ENCODE data around the gene SEC16A. TPM values are rescaled to one million over a fixed set of nuclear protein-coding genes. Genes with fewer than 3 reads are reported as not detected.

SEC16A gene
- total and polyA plus RNA-seq, 7 experiments from 2014 or later = 25.4 to 88.5 (median 83.0) TPM

DNA sequence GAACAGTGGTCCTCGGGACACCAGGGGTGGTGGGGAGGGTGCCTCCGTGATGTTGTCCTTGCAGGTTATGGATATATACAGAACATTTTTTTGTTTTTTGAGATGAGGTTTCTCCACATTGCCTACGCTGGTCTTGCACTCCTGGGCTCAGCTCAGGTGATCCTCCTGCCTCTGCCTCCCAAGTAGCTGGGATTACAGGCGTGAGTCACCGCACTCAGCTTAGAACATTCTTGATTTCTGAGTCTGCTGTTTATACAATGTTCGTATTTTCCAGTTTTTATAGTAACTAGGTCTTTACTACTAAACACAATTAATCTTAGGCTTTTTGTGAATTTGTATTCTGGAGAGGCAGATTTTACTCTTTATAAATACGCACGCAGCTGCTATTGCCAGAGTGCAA lies 66.4 kb downstream of the SEC16A start:
- ChIA-PET CTCF (interaction anchor here (1.2 to 1.4 kb wide), 2 partner anchors 16 to 103 kb away, joined by 4 to 5 read pairs; no protein-coding TSS in a partner anchor), POLR2A (no interaction called here)
- Mint-ChIP-seq H3K27me3 (no peaks in the 10 kb centered on the region), H3K4me1 (peaks cover 9 to 19% (median 13%) of the 10 kb centered on the region in 7 donors), H3K27ac (no peak overlapping the region), H3K36me3 (peaks cover 3 to 43% (median 11%) of the 10 kb centered on the region in 5 donors), H3K4me3 (no peak overlapping the region), H3K9me3 (no peaks in the 10 kb centered on the region)
- Histone ChIP-seq H3K4me1 (ENCODE audit: control insufficient read depth in 2 of 2, insufficient read depth in 2 of 2, low read length in 2 of 2) (peaks cover 3 to 7% of the 10 kb centered on the region in 2 donors), H3K36me3 (ENCODE audit: control insufficient read depth in 2 of 3, insufficient read depth in 3 of 3, low read length in 3 of 3) (peaks cover 4 to 86% (median 29%) of the 10 kb centered on the region in 3 experiments), H3K27me3 (ENCODE audit: control insufficient read depth in 2 of 2, insufficient read depth in 2 of 2, low read length in 2 of 2) (no peaks in the 10 kb centered on the region), H3K27ac (ENCODE audit: low read depth, low read length) (no peak overlapping the region), H3K9me3 (ENCODE audit: control insufficient read depth in 2 of 3, low read length in 3 of 3) (no peaks in the 10 kb centered on the region), H3K4me3 (ENCODE audit: low read length) (no peak overlapping the region)
- DNase-seq (no peak), ATAC-seq (no peak)
- intact Hi-C loops (cut with micrococcal nuclease) = no loop called here

DNA sequence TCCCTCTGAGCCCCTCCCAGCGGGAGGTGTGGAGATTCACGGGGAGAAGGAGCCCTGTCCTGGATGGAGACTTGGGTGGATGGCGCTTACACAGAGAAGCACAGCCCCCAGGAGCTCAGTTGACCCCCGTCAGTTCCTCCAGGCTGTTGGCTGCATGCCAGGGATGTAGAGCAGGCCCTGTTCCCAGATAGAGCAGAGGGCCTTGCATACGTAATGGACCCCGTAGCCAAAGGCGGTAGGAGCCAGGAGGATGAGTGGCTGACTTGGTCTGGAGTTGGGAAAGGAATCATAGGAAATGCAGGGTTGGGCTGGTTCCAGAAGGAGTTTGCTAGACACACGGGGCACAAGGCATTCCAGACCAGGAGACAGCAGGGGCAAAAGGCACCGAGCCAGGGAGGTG lies 69.9 kb downstream of the SEC16A start:
- Histone ChIP-seq H3K36me3 (ENCODE audit: control insufficient read depth in 2 of 3, insufficient read depth in 3 of 3, low read length in 3 of 3) (peaks cover 4 to 61% (median 22%) of the 10 kb centered on the region in 3 experiments), H3K27ac (ENCODE audit: low read depth, low read length) (no peak overlapping the region), H3K4me3 (ENCODE audit: low read length) (no peak overlapping the region), H3K9me3 (ENCODE audit: control insufficient read depth in 2 of 3, low read length in 3 of 3) (no peaks in the 10 kb centered on the region), H3K4me1 (ENCODE audit: control insufficient read depth in 2 of 2, insufficient read depth in 2 of 2, low read length in 2 of 2) (peaks cover 15 to 26% of the 10 kb centered on the region in 2 donors), H3K27me3 (ENCODE audit: control insufficient read depth in 2 of 2, insufficient read depth in 2 of 2, low read length in 2 of 2) (no peaks in the 10 kb centered on the region)
- ChIA-PET CTCF (interaction anchor here (0.7 kb wide), 1 partner anchor 12 kb away, joined by 4 read pairs; no protein-coding TSS in a partner anchor), POLR2A (interaction anchor here (1.0 to 1.3 kb wide), 2 partner anchors 29 to 50 kb away, joined by 3 to 6 read pairs; partner anchors contain the start of gene DNLZ)
- peak overlapping the region in 2 of 9 donors; percentile 33 to 56 for H3K27ac Mint-ChIP-seq
- peaks cover 7 to 33% (median 11%) of the 10 kb centered on the region in 5 donors for H3K36me3 Mint-ChIP-seq
- H3K27me3 Mint-ChIP-seq = no peaks in the 10 kb centered on the region
- DNase-seq (no peak), ATAC-seq (no peak)
- H3K4me1 Mint-ChIP-seq = peaks cover 28 to 43% (median 37%) of the 10 kb centered on the region in 7 donors
- intact Hi-C loops (cut with micrococcal nuclease) = loop anchor here in 1 of 2 donors (5.0 kb wide), 3 partner anchors 451 to 829 kb away; partner anchors contain the start of genes MAN1B1, TUBB4B and UBAC1
- no peaks in the 10 kb centered on the region for H3K9me3 Mint-ChIP-seq
- peak overlapping the region in 2 of 10 donors; percentile 31 to 51 for H3K4me3 Mint-ChIP-seq

DNA sequence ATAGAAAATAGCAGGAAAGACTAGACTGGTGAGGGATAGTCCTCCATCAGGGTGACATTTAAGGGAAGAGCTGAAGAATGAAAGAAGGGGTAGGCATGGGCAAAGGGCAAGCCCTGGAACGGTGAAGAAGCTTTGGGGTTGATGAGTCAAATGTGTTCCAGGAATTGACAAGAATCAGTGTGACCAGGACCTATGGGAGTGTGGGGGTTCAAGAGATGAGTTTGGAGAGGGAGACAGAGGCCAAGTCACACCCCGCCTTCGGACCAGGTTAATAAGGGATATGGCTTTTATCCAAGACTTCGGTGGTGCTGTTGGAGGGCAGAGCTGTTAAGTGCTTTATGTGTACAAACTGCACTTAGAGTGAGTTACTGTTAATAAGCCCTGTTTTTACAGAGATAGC lies 71.5 kb downstream of the SEC16A start:
- H3K9me3 Mint-ChIP-seq = no peaks in the 10 kb centered on the region
- peak overlapping the region; percentile 96 for H3K4me3 ChIP-seq (ENCODE audit: low read length)
- H3K36me3 Mint-ChIP-seq = peaks cover 8 to 31% (median 11%) of the 10 kb centered on the region in 5 donors
- H3K9me3 ChIP-seq (ENCODE audit: control insufficient read depth in 2 of 3, low read length in 3 of 3) = no peaks in the 10 kb centered on the region
- no peak for ATAC-seq
- peak overlapping the region; percentile 78 to 95 (median 89) for H3K27ac Mint-ChIP-seq
- peak overlapping the region; percentile 83 to 93 (median 88) for H3K4me3 Mint-ChIP-seq
- no peak for DNase-seq
- peaks cover 4 to 60% (median 13%) of the 10 kb centered on the region in 3 experiments for H3K36me3 ChIP-seq (ENCODE audit: control insufficient read depth in 2 of 3, insufficient read depth in 3 of 3, low read length in 3 of 3)
- peak overlapping the region; percentile 97 for H3K27ac ChIP-seq (ENCODE audit: low read depth, low read length)
- no peaks in the 10 kb centered on the region for H3K27me3 ChIP-seq (ENCODE audit: control insufficient read depth in 2 of 2, insufficient read depth in 2 of 2, low read length in 2 of 2)
- POLR2A ChIA-PET = interaction anchor here (1.0 to 2.3 kb wide), 4 partner anchors 13 to 47 kb away, joined by 3 to 6 read pairs (median 4); no protein-coding TSS in a partner anchor
- intact Hi-C loops (cut with micrococcal nuclease) = loop anchor here (2.0 to 5.0 kb wide), 5 partner anchors 27 to 831 kb away; partner anchors contain the start of genes INPP5E (in 1 of the 2), MAN1B1 (in 1 of the 2), SEC16A (in 1 of the 2) and TUBB4B (in 1 of the 2)
- CTCF ChIA-PET = no interaction called here
- no peaks in the 10 kb centered on the region for H3K27me3 Mint-ChIP-seq
- H3K4me1 Mint-ChIP-seq = peaks cover 32 to 54% (median 42%) of the 10 kb centered on the region in 7 donors
- peaks cover 15 to 26% of the 10 kb centered on the region in 2 donors for H3K4me1 ChIP-seq (ENCODE audit: control insufficient read depth in 2 of 2, insufficient read depth in 2 of 2, low read length in 2 of 2)

- ATAC-seq = peak; percentile 94
- peak; percentile 90 to 99 (median 93) for DNase-seq
- Mint-ChIP-seq H3K36me3 (peaks cover 4 to 34% (median 11%) of the 10 kb centered on the region in 5 donors), H3K4me3 (peak within 1 kb of the TSS; percentile 83 to 93 (median 90)), H3K9me3 (no peaks in the 10 kb centered on the region), H3K27ac (peak within 1 kb of the TSS; percentile 78 to 95 (median 90)), H3K4me1 (peaks cover 34 to 56% (median 45%) of the 10 kb centered on the region in 7 donors), H3K27me3 (no peaks in the 10 kb centered on the region)
- peaks cover 18 to 26% of the 10 kb centered on the region in 2 donors for H3K4me1 ChIP-seq (ENCODE audit: control insufficient read depth in 2 of 2, insufficient read depth in 2 of 2, low read length in 2 of 2)
- peak within 1 kb of the TSS; percentile 96 for H3K4me3 ChIP-seq (ENCODE audit: low read length)
- POLR2A ChIA-PET = interaction anchor here (0.8 to 2.3 kb wide), 8 partner anchors 10 to 676 kb away, joined by 3 to 14 read pairs (median 4); partner anchors contain the start of genes MAN1B1 and SNAPC4
- CTCF ChIA-PET = interaction anchor here (1.1 to 2.4 kb wide), 2 partner anchors 10 to 12 kb away, joined by 3 to 12 read pairs; partner anchors contain the start of gene SNAPC4
- H3K27me3 ChIP-seq (ENCODE audit: control insufficient read depth in 2 of 2, insufficient read depth in 2 of 2, low read length in 2 of 2) = no peaks in the 10 kb centered on the region
- H3K36me3 ChIP-seq (ENCODE audit: control insufficient read depth in 2 of 3, insufficient read depth in 3 of 3, low read length in 3 of 3) = peaks cover 4 to 55% (median 11%) of the 10 kb centered on the region in 3 experiments
- H3K9me3 ChIP-seq (ENCODE audit: control insufficient read depth in 2 of 3, low read length in 3 of 3) = no peaks in the 10 kb centered on the region
- intact Hi-C loops (cut with micrococcal nuclease) = loop anchor here (1.0 to 5.0 kb wide), 9 partner anchors 10 to 832 kb away; partner anchors contain the start of genes INPP5E (in 2 of the 2), SEC16A (in 2 of the 2), SNAPC4 (in 2 of the 2) and DNLZ (in 1 of the 2)
- peak within 1 kb of the TSS; percentile 97 for H3K27ac ChIP-seq (ENCODE audit: low read depth, low read length)
Measured at GRCh38 chr9:136410500-136411287, 72.1 kb downstream of the SEC16A start, which contains the start of the genes ENTR1 and PMPCA. TSS of gene ENTR1 (minus strand) at chr9:136410614. CDS start at chr9:136410397, 217 bp downstream. TSS of gene PMPCA (plus strand) at chr9:136410658. CDS start at chr9:136410669, 11 bp downstream.

GRCh38 chr9:136409557-136410455 lies 73.0 kb downstream of the SEC16A start:
- peaks cover 4 to 40% (median 11%) of the 10 kb centered on the region in 5 donors for H3K36me3 Mint-ChIP-seq
- Histone ChIP-seq H3K27ac (ENCODE audit: low read depth, low read length) (peak overlapping the region; percentile 82), H3K36me3 (ENCODE audit: control insufficient read depth in 2 of 3, insufficient read depth in 3 of 3, low read length in 3 of 3) (peaks cover 4 to 53% (median 12%) of the 10 kb centered on the region in 3 experiments), H3K4me3 (ENCODE audit: low read length) (peak overlapping the region; percentile 77), H3K9me3 (ENCODE audit: control insufficient read depth in 2 of 3, low read length in 3 of 3) (no peaks in the 10 kb centered on the region), H3K27me3 (ENCODE audit: control insufficient read depth in 2 of 2, insufficient read depth in 2 of 2, low read length in 2 of 2) (no peaks in the 10 kb centered on the region), H3K4me1 (ENCODE audit: control insufficient read depth in 2 of 2, insufficient read depth in 2 of 2, low read length in 2 of 2) (peaks cover 27 to 33% of the 10 kb centered on the region in 2 donors)
- DNase-seq (peak; percentile 18 to 48 (median 25)), ATAC-seq (peak; percentile 32)
- peak overlapping the region; percentile 78 to 93 (median 90) for H3K27ac Mint-ChIP-seq
- CTCF ChIA-PET = interaction anchor here (1.1 to 2.4 kb wide), 2 partner anchors 9 to 11 kb away, joined by 3 to 12 read pairs; partner anchors contain the start of gene SNAPC4
- H3K27me3 Mint-ChIP-seq = no peaks in the 10 kb centered on the region
- intact Hi-C loops (cut with micrococcal nuclease) = loop anchor here (1.0 to 10.0 kb wide), 11 partner anchors 10 to 832 kb away; partner anchors contain the start of genes INPP5E (in 2 of the 2), SEC16A (in 2 of the 2), SNAPC4 (in 2 of the 2) and DNLZ (in 1 of the 2)
- H3K9me3 Mint-ChIP-seq = no peaks in the 10 kb centered on the region
- POLR2A ChIA-PET = interaction anchor here (0.5 to 2.3 kb wide), 16 partner anchors 9 to 845 kb away, joined by 3 to 14 read pairs (median 4); partner anchors contain the start of genes DNLZ, MAN1B1, NELFB and SNAPC4
- H3K4me3 Mint-ChIP-seq = peak overlapping the region; percentile 83 to 93 (median 89)
- H3K4me1 Mint-ChIP-seq = peaks cover 42 to 65% (median 54%) of the 10 kb centered on the region in 7 donors

Data from naive thymus-derived CD4-positive, alpha-beta T cell (primary cell).